Measurements from ENCODE around the gene USP6NL. TPM values are rescaled to one million over a fixed set of nuclear protein-coding genes. Genes with fewer than 3 reads are reported as not detected.

USP6NL gene
- total and polyA plus RNA-seq, 2 of the 13 experiments (the other 11 are each of a cell fraction or from before 2014, with no cell fraction given), result 10.5 to 22.9 TPM

DNA sequence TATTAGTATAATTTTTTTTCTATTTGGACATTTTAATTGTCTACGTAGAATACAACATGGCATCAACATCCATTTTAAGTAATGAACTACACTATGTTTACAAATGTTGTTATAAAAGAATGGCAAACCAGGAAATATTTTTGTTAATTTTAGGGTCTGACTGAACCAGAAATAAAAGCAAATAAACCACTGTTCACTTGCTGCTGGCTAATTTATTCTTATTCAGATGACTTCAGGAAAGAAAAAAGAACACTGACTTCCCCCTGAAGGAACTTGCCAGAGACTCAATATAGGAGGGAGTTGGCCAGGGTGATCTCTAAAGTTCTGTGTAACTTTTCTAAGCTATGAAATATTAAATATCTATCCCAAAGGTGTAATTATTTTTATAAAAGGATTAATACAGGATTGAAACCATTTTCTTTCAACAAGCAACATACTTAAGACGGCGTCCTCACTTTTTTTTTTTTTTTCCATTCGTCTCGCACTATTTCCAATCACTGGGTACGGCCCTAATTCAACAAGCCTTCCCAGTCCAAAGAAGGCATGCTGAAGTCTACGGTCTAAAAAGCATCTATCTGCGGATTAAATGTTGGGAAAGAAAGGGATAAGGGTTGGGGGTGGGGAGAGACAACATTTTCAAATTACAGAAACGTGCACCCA lies 1.2 kb downstream of the USP6NL start:
- 5% methylated on average over 9 of the region's 9 CpGs for WGBS (ENCODE audit: low lambda C conversion rate)
- Histone ChIP-seq H4K20me1 (ENCODE audit: insufficient read depth, low read length) (no peaks in the 10 kb centered on the region), H3K27ac (ENCODE audit: extremely low read length, insufficient read depth, low read length) (peak overlapping the region; percentile 82), H3K4me2 (ENCODE audit: low read depth, low read length) (peak overlapping the region; percentile 77), H3K4me3 (replicated peaks in 1 of 3; ENCODE audit: insufficient read depth in 1 of 3, low read depth in 2 of 3, low read length in 3 of 3) (peak overlapping the region; percentile 90 to 96 (median 92)), H3K36me3 (replicated peaks in 1 of 2; ENCODE audit: control insufficient read depth in 1 of 2, insufficient read depth in 2 of 2, low read length in 2 of 2) (no peaks in the 10 kb centered on the region), H3K79me2 (ENCODE audit: insufficient read depth, low read length) (peaks cover 56% of the 10 kb centered on the region), H2AFZ (ENCODE audit: low read length) (no peak overlapping the region), H3K4me1 (ENCODE audit: insufficient read depth, low read length) (peaks cover 67% of the 10 kb centered on the region), H3K9me3 (ENCODE audit: low read length) (no peaks in the 10 kb centered on the region), H3K9ac (ENCODE audit: insufficient read depth, low read depth, low read length) (peak overlapping the region; percentile 86), H3K27me3 (ENCODE audit: control insufficient read depth in 1 of 2, insufficient read depth in 2 of 2, low read length in 2 of 2) (no peaks in the 10 kb centered on the region; a peak in 1 of 5 replicates)
- CTCF ChIA-PET (ENCODE audit: low intra/inter-chr PET ratio, low total read pairs), result no interaction called here
- intact Hi-C loops (cut with micrococcal nuclease; ENCODE audit: unreplicated experiment) (loop anchor here (2.0 to 5.0 kb wide), 2 partner anchors 95 to 147 kb away; no protein-coding TSS in a partner anchor), in situ Hi-C loops (cut with HindIII; ENCODE audit: extremely low pct_ligation_motif_present, low pct_unique_long_range_greater_than_20kb) (loop anchor here (10.0 kb wide), 1 partner anchor 115 kb away; no protein-coding TSS in a partner anchor)
- DNase-seq (ENCODE audit: low spot score) (no peak), ATAC-seq (no peak), FAIRE-seq (no peak)
- POLR2A ChIA-PET, result no interaction called here
- TF ChIP-seq, protein P1, sequence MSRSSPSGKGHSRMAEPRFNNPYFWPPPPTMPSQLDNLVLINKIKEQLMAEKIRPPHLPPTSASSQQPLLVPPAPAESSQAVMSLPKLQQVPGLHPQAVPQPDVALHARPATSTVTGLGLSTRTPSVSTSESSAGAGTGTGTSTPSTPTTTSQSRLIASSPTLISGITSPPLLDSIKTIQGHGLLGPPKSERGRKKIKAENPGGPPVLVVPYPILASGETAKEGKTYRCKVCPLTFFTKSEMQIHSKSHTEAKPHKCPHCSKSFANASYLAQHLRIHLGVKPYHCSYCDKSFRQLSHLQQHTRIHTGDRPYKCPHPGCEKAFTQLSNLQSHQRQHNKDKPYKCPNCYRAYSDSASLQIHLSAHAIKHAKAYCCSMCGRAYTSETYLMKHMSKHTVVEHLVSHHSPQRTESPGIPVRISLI (CRISPR knock-in tag; IDR thresholded peaks at IDR 0.05; ENCODE audit: borderline replicate concordance), result 0 out of 2 replicates have a peak, but pooled peaks have one; percentile 30
- TF ChIP-seq, protein P2, sequence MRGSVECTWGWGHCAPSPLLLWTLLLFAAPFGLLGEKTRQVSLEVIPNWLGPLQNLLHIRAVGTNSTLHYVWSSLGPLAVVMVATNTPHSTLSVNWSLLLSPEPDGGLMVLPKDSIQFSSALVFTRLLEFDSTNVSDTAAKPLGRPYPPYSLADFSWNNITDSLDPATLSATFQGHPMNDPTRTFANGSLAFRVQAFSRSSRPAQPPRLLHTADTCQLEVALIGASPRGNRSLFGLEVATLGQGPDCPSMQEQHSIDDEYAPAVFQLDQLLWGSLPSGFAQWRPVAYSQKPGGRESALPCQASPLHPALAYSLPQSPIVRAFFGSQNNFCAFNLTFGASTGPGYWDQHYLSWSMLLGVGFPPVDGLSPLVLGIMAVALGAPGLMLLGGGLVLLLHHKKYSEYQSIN (CRISPR knock-in tag; IDR thresholded peaks at IDR 0.05; ENCODE audit: borderline replicate concordance), result no peak
- BruUV-seq (replicated peaks), result no TSS peak

Data from HepG2 (cell line).